ENCODE data around the gene ASB13. TPM values are rescaled to one million over a fixed set of nuclear protein-coding genes. Genes with fewer than 3 reads are reported as not detected.

Gene ASB13
- total RNA-seq, 1 experiment from 2014 or later: 25.9 TPM

DNA sequence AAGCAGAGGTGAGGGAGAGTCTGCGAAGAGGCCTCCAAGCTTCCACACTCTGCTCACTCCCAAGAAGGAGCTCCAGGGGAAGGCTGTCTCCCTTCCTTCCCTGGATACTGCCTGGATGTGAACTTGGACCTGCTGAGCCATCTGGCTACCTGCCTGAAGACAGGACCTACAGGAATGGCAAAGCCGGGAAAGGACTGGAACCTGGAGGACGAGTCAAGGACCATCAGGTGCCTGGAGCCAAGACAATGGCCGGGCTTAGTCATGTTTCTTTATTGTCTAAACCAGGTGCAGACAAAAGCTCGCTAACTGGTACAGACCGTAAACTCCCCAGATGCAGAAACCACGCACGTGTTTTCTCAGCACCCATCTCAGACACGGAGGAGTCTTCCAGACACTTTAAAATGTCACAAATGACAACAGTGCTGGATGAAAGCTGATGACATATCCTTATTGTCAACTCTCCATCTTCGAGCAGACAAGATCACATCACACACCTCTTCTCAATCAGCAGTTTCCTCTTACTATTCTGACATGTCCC lies 12.1 kb downstream of the ASB13 start:
- intact Hi-C loops (cut with micrococcal nuclease): no loop called here
- ATAC-seq: no peak
- Histone ChIP-seq H2AFZ (ENCODE audit: low read depth, low read length, poor library complexity, severe bottlenecking) (no peak overlapping the region), H3K36me3 (ENCODE audit: control insufficient read depth in 1 of 2, insufficient read depth in 2 of 2, low read length in 2 of 2) (no peaks in the 10 kb centered on the region), H3K9me3 (ENCODE audit: control insufficient read depth in 1 of 2, insufficient read depth in 1 of 2, low read depth in 1 of 2, low read length in 2 of 2) (no peaks in the 10 kb centered on the region), H3K4me3 (replicated peaks in 1 of 2; ENCODE audit: low read depth in 1 of 2, low read length in 2 of 2) (no peak overlapping the region), H3K9ac (ENCODE audit: low read length) (no peak overlapping the region), H3K27ac (ENCODE audit: low read depth, low read length) (no peak overlapping the region), H4K20me1 (ENCODE audit: insufficient read depth) (no peaks in the 10 kb centered on the region), H3K79me2 (ENCODE audit: insufficient read depth, low read length) (0 out of 2 replicates have a peak, but pooled peaks cover 5% of the 10 kb centered on the region), H3K4me1 (ENCODE audit: control insufficient read depth in 1 of 2, insufficient read depth in 2 of 2, low read length in 2 of 2) (peaks cover 0 to under 1% of the 10 kb centered on the region in 2 experiments; a peak in 1 of 4 replicates), H3K4me2 (ENCODE audit: low read length) (no peak overlapping the region), H3K9me2 (ENCODE audit: insufficient read depth) (no peaks in the 10 kb centered on the region), H3K27me3 (ENCODE audit: insufficient read depth, low read length) (no peaks in the 10 kb centered on the region)
- DNase-seq (ENCODE audit: low read depth, low spot score): no peak
- RAD21 ChIA-PET (ENCODE audit: low non-redundant PET in 1 of 2, low total read pairs in 2 of 2, uncharacterized antibody in 2 of 2, unreplicated experiment in 2 of 2): no interaction called here
- BruUV-seq (replicated peaks): no TSS peak
- POLR2A ChIA-PET: no interaction called here
- CTCF ChIA-PET: no interaction called here
- TF ChIP-seq, protein P1, sequence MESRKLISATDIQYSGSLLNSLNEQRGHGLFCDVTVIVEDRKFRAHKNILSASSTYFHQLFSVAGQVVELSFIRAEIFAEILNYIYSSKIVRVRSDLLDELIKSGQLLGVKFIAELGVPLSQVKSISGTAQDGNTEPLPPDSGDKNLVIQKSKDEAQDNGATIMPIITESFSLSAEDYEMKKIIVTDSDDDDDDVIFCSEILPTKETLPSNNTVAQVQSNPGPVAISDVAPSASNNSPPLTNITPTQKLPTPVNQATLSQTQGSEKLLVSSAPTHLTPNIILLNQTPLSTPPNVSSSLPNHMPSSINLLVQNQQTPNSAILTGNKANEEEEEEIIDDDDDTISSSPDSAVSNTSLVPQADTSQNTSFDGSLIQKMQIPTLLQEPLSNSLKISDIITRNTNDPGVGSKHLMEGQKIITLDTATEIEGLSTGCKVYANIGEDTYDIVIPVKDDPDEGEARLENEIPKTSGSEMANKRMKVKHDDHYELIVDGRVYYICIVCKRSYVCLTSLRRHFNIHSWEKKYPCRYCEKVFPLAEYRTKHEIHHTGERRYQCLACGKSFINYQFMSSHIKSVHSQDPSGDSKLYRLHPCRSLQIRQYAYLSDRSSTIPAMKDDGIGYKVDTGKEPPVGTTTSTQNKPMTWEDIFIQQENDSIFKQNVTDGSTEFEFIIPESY (IDR thresholded peaks at IDR 0.05; ENCODE audit: extremely low read depth, insufficient replicate concordance, low read length): no peak
- no peak for TF ChIP-seq FOSL1 (IDR thresholded peaks at IDR 0.05; ENCODE audit: low read depth)
- no peak for TF ChIP-seq JUND (IDR thresholded peaks at IDR 0.05)
- TF ChIP-seq ZNF274 (IDR thresholded peaks at IDR 0.05; ENCODE audit: low read depth, low read length): no peak
- no peak for TF ChIP-seq TCF7L2 (IDR thresholded peaks at IDR 0.05; ENCODE audit: borderline replicate concordance, extremely low read depth, insufficient read depth, insufficient read length)
- TF ChIP-seq ZFX (IDR thresholded peaks at IDR 0.05): no peak
- TF ChIP-seq SP1 (IDR thresholded peaks at IDR 0.05; ENCODE audit: low read depth): no peak
- TF ChIP-seq ELF1 (IDR thresholded peaks at IDR 0.05; ENCODE audit: borderline replicate concordance, low read depth): no peak
- TF ChIP-seq CEBPB (IDR thresholded peaks at IDR 0.05; ENCODE audit: low read depth): no peak
- TF ChIP-seq, protein P2, sequence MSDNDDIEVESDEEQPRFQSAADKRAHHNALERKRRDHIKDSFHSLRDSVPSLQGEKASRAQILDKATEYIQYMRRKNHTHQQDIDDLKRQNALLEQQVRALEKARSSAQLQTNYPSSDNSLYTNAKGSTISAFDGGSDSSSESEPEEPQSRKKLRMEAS (IDR thresholded peaks at IDR 0.05): no peak
- TF ChIP-seq SIN3A (IDR thresholded peaks at IDR 0.05; ENCODE audit: low read depth): no peak

Data from HCT116 (cell line).